Muscle of arm (tissue), 12 donors: Measurements from ENCODE around the gene TSC22D3. TPM values are rescaled to one million over a fixed set of nuclear protein-coding genes. Genes with fewer than 3 reads are reported as not detected.

Source experiments
- DNase-seq: peaks from one replicate; pipeline ENCODE4 v3.0.0-alpha.2; 2013
- polyA plus RNA-seq, 12 donors: library from polyadenylated mRNA; unstranded; fragments of 120-200 nt; gene quantifications; one replicate each; pipeline ENCODE4 v1.2.1, GENCODE V29; 2013; ENCODE audit not compliant: insufficient read length in 12 of 12

Gene TSC22D3
- polyA plus RNA-seq, 12 donors, result 47.9 to 78.9 (median 56.3) TPM; not detected in 1

DNA sequence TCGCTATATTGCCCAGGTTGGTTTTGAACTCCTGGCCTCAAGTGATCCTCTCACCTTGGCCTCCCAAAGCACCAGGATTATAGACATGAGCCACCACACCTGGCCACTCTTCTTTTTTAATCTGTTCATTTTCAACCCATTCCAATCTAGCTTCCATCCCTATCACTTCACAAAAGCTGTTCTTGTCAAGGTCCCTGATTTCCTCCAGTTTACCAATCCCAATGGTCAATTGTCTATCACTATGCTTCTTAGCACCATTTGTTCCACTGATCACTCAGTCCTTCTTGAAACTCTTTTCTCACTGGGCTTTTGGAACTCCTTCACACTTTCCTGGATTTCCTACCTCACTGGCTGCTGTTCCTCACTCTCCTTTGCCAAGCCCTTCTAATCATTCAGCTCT, 108.7 kb downstream of the TSC22D3 start:
- DNase-seq, result no peak

Other genes with a start within 250 kb of the TSC22D3 start
- gene PRPS1, start 147.3 kb downstream of the TSC22D3 start, polyA plus RNA-seq, result 10 to 100 TPM in 11 of 12 donors, not detected in 1; 22.8 to 33.4 (median 26.5) TPM
- gene NCBP2L, start 1.9 kb upstream of the TSC22D3 start, polyA plus RNA-seq, result under 1 TPM in 2 of 12 donors, not detected in 10; 0.09 to 0.10 TPM
- 10 to 100 TPM in 1 of 12 donors, 1 to 10 TPM in 10, not detected in 1; 6.3 to 12.7 (median 8.9) TPM for gene MID2, start 50.1 kb upstream of the TSC22D3 start, polyA plus RNA-seq
- gene TEX13B, start 206.6 kb upstream of the TSC22D3 start, polyA plus RNA-seq, result not detected